ENCODE results near the gene MGAT4A. TPM values are rescaled to one million over a fixed set of nuclear protein-coding genes. Genes with fewer than 3 reads are reported as not detected.

The MGAT4A gene
- total and polyA plus RNA-seq, 2 of the 8 experiments (the other 6 are each of a cell fraction or from before 2014, with no cell fraction given) = 1.4 to 7.7 TPM

GRCh38 chr2:98731041-98731893 is at the start of gene MGAT4A (continued):
- TF ChIP-seq CHD7 (IDR thresholded peaks at IDR 0.05; ENCODE audit: insufficient replicate concordance, low read length) (no peak), SP2 (IDR thresholded peaks at IDR 0.05; ENCODE audit: low read length) (no peak), MAFK (IDR thresholded peaks at IDR 0.05; ENCODE audit: low read depth, low read length) (no peak), SAP30 (IDR thresholded peaks at IDR 0.05; ENCODE audit: insufficient read depth, insufficient replicate concordance, low read length) (no peak), KDM5A (IDR thresholded peaks at IDR 0.05; ENCODE audit: low read length) (no peak), SIRT6 (IDR thresholded peaks at IDR 0.05; ENCODE audit: low read length) (no peak), SUZ12 (IDR thresholded peaks at IDR 0.05; ENCODE audit: low read length) (0 out of 2 replicates have a peak, but pooled peaks have one; percentile 30), KDM4A (IDR thresholded peaks at IDR 0.05; ENCODE audit: low read depth, low read length, severe bottlenecking) (peak; percentile 99), TAF7 (optimal IDR thresholded peaks at IDR 0.05; ENCODE audit: borderline replicate concordance, low read depth, low read length) (no peak), NANOG (IDR thresholded peaks at IDR 0.05; ENCODE audit: insufficient read depth, low read depth, low read length, poor library complexity, severe bottlenecking) (no peak)

Measured in H1 (cell line).